Psoas muscle (tissue), 8 donors: ENCODE measurements around the gene SCUBE1. TPM values are rescaled to one million over a fixed set of nuclear protein-coding genes. Genes with fewer than 3 reads are reported as not detected.

ENCODE experiments used
- ATAC-seq, 4 donors: fragments of 200-7000 bp; cut with Tn5 transposase; one replicate each; pipeline ENCODE4 v1.9.1; 2020; ENCODE audit warnings: moderate library complexity in 3 of 4, mild to moderate bottlenecking in 2 of 4
- DNase-seq, 2 donors: peaks; one replicate each; pipeline ENCODE4 v3.0.0-alpha.2; 2020
- H3K27ac ChIP-seq: fragments of 200-600 bp; one replicate; pipeline ENCODE4 v1.8.0; 2022
- H3K27me3 ChIP-seq, 3 donors: fragments of 200-600 bp in 1 of 3; one replicate each; pipeline versions ENCODE4 v1.6.1 to v1.8.0; 2013 to 2022; ENCODE audit warnings: low read length in 2 of 3, mild to moderate bottlenecking in 2 of 3, moderate library complexity in 1 of 3; ENCODE audit not compliant: insufficient read depth in 3 of 3
- H3K36me3 ChIP-seq, 2 donors: fragments of 200-600 bp in 1 of 2; one replicate each; pipeline versions ENCODE4 v1.6.1 to v1.8.0; 2013 to 2022; ENCODE audit warnings: low read depth in 1 of 2, mild to moderate bottlenecking in 1 of 2, moderate library complexity in 1 of 2; ENCODE audit not compliant: insufficient read depth in 1 of 2
- H3K4me1 ChIP-seq: fragments of 200-600 bp; one replicate; pipeline ENCODE4 v1.8.0; 2022
- H3K4me3 ChIP-seq: fragments of 200-600 bp; one replicate; pipeline ENCODE4 v1.8.0; 2022; ENCODE audit warnings: mild to moderate bottlenecking
- H3K9me3 ChIP-seq: fragments of 200-600 bp; one replicate; pipeline ENCODE4 v1.8.0; 2022
- WGBS, 3 donors: extraction: QIAGEN DNeasy Blood & Tissue Kit; methylation state at CpG; one replicate each; pipeline versions ENCODE4 v1.1.6 to v1.1.7; 2013; 5-methylcytosine and 5-hydroxymethylcytosine counted together
- intact Hi-C, 2 donors: fragments of 100-400 bp; cut with DNase I; formaldehyde crosslinking; loops; one replicate each; pipeline versions ENCODE4 v1.11.0 to v1.14.2; 2022
- polyA plus RNA-seq, 3 donors: library from polyadenylated mRNA; stranded (reverse); fragments of 200-250 nt; gene quantifications; one replicate each; pipeline ENCODE4 v1.2.3, GENCODE V29; 2013
- total RNA-seq, 4 donors: library from RNA; stranded (reverse); fragmentation: NEBNext Ultra II Directional in 2 of 4; extraction: Animal tissue kit (Norgen Biotek cat#: 25700) in 2 of 4; gene quantifications; one replicate each; pipeline versions ENCODE4 v1.2.1 to v1.2.4, GENCODE V29; 2021 to 2023
- TF ChIP-seq, protein P1 (sequence below): fragments of 200-600 bp; IDR thresholded peaks from one replicate; pipeline ENCODE4 v1.8.0; 2022; ENCODE audit warnings: antibody characterized with exemption
- donor health status: healthy with polysubstance abuse.
- donor health status: DM: no; HTN: no; CAD: no; lungs with moderate emphysema.
- donor health status: Bipolar disorder and iron deficiency.
- donor health status: healthy.
- donor health status: DM: yes; HTN: yes; CAD: no.
- donor health status: DM: no; HTN: no; CAD: no.
- donor health status: DM: no; HTN: no; CAD: no.
- donor health status: DM: yes; HTN: yes; CAD: no.

SCUBE1 gene
- total and polyA plus RNA-seq, 7 donors = 0.04 to 0.19 (median 0.08) TPM

DNA sequence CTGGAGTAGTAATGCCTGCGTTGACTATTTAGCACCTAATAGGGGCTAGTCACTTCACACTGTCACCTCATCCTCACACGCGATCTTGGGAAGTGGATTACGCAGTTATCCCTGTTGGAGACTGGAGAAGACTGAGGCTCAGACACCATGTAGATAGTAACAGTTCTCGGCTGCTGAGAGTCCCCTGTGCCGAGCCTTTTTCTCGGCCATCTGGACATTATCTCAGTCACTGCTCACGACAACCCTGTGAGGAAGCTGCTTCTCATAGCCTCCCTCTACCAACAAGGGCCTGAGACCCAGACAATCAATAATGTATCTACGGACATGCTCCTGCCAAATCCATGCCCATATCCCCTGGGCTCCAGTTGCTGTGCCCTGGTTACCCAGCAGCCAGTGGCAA lies 25.9 kb downstream of the SCUBE1 start:
- DNase-seq (no peak), ATAC-seq (no peak)
- H3K36me3 ChIP-seq = no peaks in the 10 kb centered on the region
- H3K4me1 ChIP-seq = no peaks in the 10 kb centered on the region
- no peaks in the 10 kb centered on the region for H3K9me3 ChIP-seq
- 65 to 73% (median 73%) methylated on average over 9 of the region's 9 CpGs for WGBS, 3 donors
- peaks cover 0 to 12% (median 1%) of the 10 kb centered on the region in 3 donors for H3K27me3 ChIP-seq
- TF ChIP-seq, protein P1, sequence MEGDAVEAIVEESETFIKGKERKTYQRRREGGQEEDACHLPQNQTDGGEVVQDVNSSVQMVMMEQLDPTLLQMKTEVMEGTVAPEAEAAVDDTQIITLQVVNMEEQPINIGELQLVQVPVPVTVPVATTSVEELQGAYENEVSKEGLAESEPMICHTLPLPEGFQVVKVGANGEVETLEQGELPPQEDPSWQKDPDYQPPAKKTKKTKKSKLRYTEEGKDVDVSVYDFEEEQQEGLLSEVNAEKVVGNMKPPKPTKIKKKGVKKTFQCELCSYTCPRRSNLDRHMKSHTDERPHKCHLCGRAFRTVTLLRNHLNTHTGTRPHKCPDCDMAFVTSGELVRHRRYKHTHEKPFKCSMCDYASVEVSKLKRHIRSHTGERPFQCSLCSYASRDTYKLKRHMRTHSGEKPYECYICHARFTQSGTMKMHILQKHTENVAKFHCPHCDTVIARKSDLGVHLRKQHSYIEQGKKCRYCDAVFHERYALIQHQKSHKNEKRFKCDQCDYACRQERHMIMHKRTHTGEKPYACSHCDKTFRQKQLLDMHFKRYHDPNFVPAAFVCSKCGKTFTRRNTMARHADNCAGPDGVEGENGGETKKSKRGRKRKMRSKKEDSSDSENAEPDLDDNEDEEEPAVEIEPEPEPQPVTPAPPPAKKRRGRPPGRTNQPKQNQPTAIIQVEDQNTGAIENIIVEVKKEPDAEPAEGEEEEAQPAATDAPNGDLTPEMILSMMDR = no peak
- no peak overlapping the region for H3K27ac ChIP-seq
- H3K4me3 ChIP-seq = no peak overlapping the region
- intact Hi-C loops = no loop called here

DNA sequence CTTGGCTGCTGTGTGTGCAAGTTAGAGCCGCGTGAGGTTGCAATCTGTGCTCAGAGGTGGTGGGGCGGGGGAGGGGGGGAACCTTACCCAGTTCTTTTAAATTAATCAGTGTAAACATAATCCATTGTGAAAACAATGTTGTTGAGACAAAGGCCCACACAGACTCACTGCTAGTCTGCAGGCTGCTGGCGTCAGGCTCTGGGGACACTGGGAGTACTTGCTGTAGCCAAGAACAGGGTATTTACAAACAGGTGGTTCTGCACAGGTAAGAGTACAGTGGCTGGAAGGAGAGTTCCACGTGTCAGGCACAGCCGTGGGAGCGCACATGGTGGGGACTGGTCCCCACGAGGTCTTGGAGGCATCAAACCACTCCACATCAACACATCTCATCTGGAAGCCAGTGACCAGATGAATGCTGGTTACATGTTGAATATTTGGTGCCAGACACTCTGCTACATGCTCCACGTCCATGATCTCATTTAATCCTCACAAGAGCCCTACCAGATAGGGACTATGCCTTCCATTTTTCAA lies 27.4 kb downstream of the SCUBE1 start:
- H3K9me3 ChIP-seq = no peaks in the 10 kb centered on the region
- ATAC-seq (no peak), DNase-seq (no peak)
- TF ChIP-seq, protein P1 = no peak
- H3K27ac ChIP-seq = no peak overlapping the region
- intact Hi-C loops = no loop called here
- H3K4me1 ChIP-seq = no peaks in the 10 kb centered on the region
- WGBS, 3 donors = 70 to 74% (median 72%) methylated on average over 9 of the region's 9 CpGs
- H3K36me3 ChIP-seq = no peaks in the 10 kb centered on the region
- H3K4me3 ChIP-seq = no peak overlapping the region
- H3K27me3 ChIP-seq = peaks cover 0 to 11% (median 0%) of the 10 kb centered on the region in 3 donors

DNA sequence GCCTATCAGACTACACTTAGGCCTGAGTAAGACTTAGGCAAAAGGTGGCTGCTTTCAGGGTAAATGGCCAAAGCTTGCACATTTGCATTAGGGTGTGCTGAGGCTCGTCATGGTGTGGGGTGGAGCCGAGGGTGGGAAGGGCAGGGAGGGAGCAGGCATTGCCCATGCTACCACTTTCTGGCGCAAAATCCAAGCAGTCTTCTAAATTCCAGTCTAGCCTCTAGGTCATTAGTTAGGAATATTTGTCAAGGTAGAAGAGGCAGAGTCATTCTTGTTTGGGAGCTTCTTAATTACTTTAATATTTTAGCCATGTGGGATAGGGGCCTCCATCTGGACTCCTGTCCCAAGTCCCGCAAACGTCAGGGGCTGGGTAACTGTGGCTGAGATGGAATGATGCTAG lies 28.6 kb downstream of the SCUBE1 start:
- Histone ChIP-seq H3K9me3 (no peaks in the 10 kb centered on the region), H3K36me3 (no peaks in the 10 kb centered on the region), H3K4me1 (no peaks in the 10 kb centered on the region), H3K4me3 (no peak overlapping the region), H3K27me3 (peaks cover 0 to 11% (median 0%) of the 10 kb centered on the region in 3 donors), H3K27ac (no peak overlapping the region)
- intact Hi-C loops = no loop called here
- ATAC-seq (no peak), DNase-seq (no peak)
- 76 to 81% (median 79%) methylated on average over 5 of the region's 5 CpGs for WGBS, 3 donors
- TF ChIP-seq, protein P1 = no peak

DNA sequence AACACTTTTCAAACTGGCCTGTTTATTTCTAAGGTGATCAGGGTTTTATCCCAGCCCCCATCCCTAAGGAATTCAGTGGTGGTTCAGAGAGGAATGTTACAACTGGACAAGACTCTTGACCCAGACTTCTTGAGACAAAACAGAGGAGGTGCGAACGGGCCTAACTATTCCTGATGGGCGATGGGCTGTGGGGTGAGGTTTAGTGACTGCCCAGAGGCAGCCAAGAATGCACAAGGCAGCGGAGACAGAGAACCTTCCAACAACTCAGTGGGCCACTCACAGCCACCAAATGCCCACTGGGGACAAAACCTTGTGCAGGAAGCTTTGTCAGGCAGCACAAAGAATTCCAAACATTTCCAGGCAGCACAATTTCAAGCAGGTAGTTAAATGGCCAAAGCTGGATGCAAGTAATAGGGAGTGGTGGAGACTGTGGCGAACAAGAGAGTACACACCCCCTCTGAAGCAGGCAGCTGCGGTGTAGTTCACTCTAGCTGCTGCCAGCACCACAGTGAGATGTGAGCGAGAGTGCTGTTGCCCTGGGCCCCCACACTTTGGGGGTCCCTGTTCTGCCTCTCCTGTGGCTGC lies 29.2 kb downstream of the SCUBE1 start:
- Histone ChIP-seq H3K27me3 (peaks cover 0 to 11% (median 0%) of the 10 kb centered on the region in 3 donors), H3K9me3 (no peaks in the 10 kb centered on the region), H3K36me3 (no peaks in the 10 kb centered on the region), H3K4me1 (no peaks in the 10 kb centered on the region), H3K4me3 (no peak overlapping the region), H3K27ac (no peak overlapping the region)
- TF ChIP-seq, protein P1 = no peak
- DNase-seq = no peak
- peak in 1 of 4 donors; percentile 10 for ATAC-seq
- intact Hi-C loops = no loop called here
- 80 to 90% (median 81%) methylated on average over 7 of the region's 7 CpGs for WGBS, 3 donors
